Naive B cell (primary cell): Measurements from ENCODE around the gene CCDC71L. TPM values are rescaled to one million over a fixed set of nuclear protein-coding genes. Genes with fewer than 3 reads are reported as not detected.
"Not testable (repeated sequence)": the region's sequence is repeated elsewhere in the genome, so short reads cannot be mapped to it uniquely, and the experiment has no call there.

ENCODE experiments used
- ATAC-seq, 2 donors: fragments of 150-1000 bp; cut with Tn5 transposase; 2 replicates each; pipeline ENCODE4 v1.10.0; 2021; ENCODE audit warnings: low read depth in 2 of 2, mild to moderate bottlenecking in 2 of 2, moderate library complexity in 2 of 2
- DNase-seq: peaks from one replicate; pipeline ENCODE4 v3.0.0; 2022
- H3K27ac Mint-ChIP-seq, 6 donors: one replicate each; pipeline ENCODE4 v1.8.0; 2020 to 2022; ENCODE audit warnings: mild to moderate bottlenecking in 6 of 6, mixed read lengths in 6 of 6, moderate library complexity in 5 of 6, inconsistent platforms in 2 of 6
- H3K27me3 Mint-ChIP-seq, 3 donors: one replicate each; pipeline ENCODE4 v1.8.0; 2021 to 2022; ENCODE audit warnings: mixed read lengths in 3 of 3, mild to moderate bottlenecking in 1 of 3
- H3K36me3 Mint-ChIP-seq, 2 donors: one replicate each; pipeline ENCODE4 v1.8.0; 2020 to 2022; ENCODE audit warnings: mixed read lengths in 2 of 2, inconsistent platforms in 1 of 2, mild to moderate bottlenecking in 1 of 2
- H3K4me1 Mint-ChIP-seq, 3 donors: one replicate each; pipeline ENCODE4 v1.8.0; 2020 to 2022; ENCODE audit warnings: mixed read lengths in 3 of 3, inconsistent platforms in 1 of 3, mild to moderate bottlenecking in 1 of 3, moderate library complexity in 1 of 3
- H3K4me3 Mint-ChIP-seq, 8 donors: one replicate each; pipeline ENCODE4 v1.8.0; 2020 to 2022; ENCODE audit warnings: mild to moderate bottlenecking in 8 of 8, mixed read lengths in 8 of 8, moderate library complexity in 8 of 8, inconsistent platforms in 2 of 8
- H3K9me3 Mint-ChIP-seq, 7 donors: one replicate each; pipeline ENCODE4 v1.8.0; 2020 to 2022; ENCODE audit warnings: mixed read lengths in 7 of 7, mild to moderate bottlenecking in 5 of 7, inconsistent platforms in 2 of 7, moderate library complexity in 1 of 7
- polyA plus RNA-seq, 6 donors: library from polyadenylated mRNA; unstranded; fragments of 300-500 nt; fragmentation: Illumina TruSeq; gene quantifications; one replicate each; pipeline ENCODE4 v1.2.3, GENCODE V29; 2021; ENCODE audit warnings: low read depth in 6 of 6

Gene CCDC71L
- polyA plus RNA-seq, 6 donors from 2014 or later, result 6.9 to 11.1 (median 8.8) TPM

GRCh38 chr7:106671930-106672329, 11.0 kb upstream of the CCDC71L start:
- not testable (repeated sequence) for H3K27me3 Mint-ChIP-seq

DNA sequence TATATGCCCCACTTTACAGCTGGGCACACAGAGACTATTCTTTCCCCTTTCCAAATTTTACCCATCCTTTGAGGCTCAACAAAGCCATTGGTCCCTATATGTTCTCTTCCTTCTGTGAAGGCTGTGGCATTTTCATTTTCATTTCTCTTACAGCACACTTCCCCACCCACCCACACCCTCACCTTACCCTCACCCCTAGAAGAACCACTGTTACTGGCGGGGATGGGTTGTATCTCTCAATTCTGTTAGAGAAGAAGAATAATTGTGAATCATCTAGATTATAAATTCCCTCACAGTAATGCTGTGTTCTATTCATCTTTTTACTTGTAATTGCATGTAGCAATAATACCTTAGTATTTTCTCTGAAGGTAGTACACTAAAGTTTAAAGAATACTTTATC, 10.2 kb upstream of the CCDC71L start:
- ATAC-seq (no peak), DNase-seq (no peak)
- Mint-ChIP-seq H3K27ac (no peak overlapping the region), H3K4me1 (no peaks in the 10 kb centered on the region), H3K36me3 (no peaks in the 10 kb centered on the region), H3K27me3 (no peaks in the 10 kb centered on the region), H3K4me3 (no peak overlapping the region), H3K9me3 (peaks cover 0 to 2% (median 0%) of the 10 kb centered on the region in 7 donors)

More at GRCh38 chr7:106671930-106672329, 11.0 kb upstream of the CCDC71L start:
- H3K36me3 Mint-ChIP-seq, DNase-seq, H3K27ac Mint-ChIP-seq, H3K9me3 Mint-ChIP-seq, H3K4me1 Mint-ChIP-seq, H3K4me3 Mint-ChIP-seq, ATAC-seq: not testable (repeated sequence)

GRCh38 chr7:106668861-106669524, 8.0 kb upstream of the CCDC71L start:
- DNase-seq, result no peak
- Mint-ChIP-seq H3K36me3 (no peaks in the 10 kb centered on the region), H3K27me3 (no peaks in the 10 kb centered on the region), H3K4me3 (no peak overlapping the region), H3K27ac (no peak overlapping the region), H3K9me3 (peaks cover 0 to 5% (median 0%) of the 10 kb centered on the region in 7 donors), H3K4me1 (no peaks in the 10 kb centered on the region)
- no peak for ATAC-seq

DNA sequence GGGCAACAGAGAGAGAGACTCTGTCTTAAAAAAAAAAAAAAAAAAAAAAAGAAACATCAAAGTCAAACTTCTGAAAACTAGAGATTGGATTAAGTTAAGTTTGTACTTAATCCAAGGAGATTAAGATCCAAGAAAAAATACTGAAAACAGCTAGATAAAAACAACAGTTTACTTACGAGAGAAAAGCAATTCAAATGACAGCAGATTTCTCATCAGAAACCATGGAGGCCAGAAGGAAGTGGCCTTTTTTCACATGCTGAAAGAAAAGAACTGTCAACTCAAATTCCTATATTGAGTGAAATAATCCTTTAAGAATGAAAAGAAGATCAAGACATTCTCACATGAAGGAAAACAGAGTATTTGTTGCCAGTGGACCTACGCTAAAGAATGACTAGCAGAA, 5.4 kb upstream of the CCDC71L start:
- no peak for ATAC-seq
- DNase-seq, result no peak
- no peak overlapping the region for H3K27ac Mint-ChIP-seq
- no peak overlapping the region for H3K4me3 Mint-ChIP-seq
- no peaks in the 10 kb centered on the region for H3K27me3 Mint-ChIP-seq
- no peaks in the 10 kb centered on the region for H3K36me3 Mint-ChIP-seq
- H3K4me1 Mint-ChIP-seq, result peaks cover 0 to 2% (median 0%) of the 10 kb centered on the region in 3 donors
- H3K9me3 Mint-ChIP-seq, result peaks cover 0 to 5% (median 0%) of the 10 kb centered on the region in 7 donors

DNA sequence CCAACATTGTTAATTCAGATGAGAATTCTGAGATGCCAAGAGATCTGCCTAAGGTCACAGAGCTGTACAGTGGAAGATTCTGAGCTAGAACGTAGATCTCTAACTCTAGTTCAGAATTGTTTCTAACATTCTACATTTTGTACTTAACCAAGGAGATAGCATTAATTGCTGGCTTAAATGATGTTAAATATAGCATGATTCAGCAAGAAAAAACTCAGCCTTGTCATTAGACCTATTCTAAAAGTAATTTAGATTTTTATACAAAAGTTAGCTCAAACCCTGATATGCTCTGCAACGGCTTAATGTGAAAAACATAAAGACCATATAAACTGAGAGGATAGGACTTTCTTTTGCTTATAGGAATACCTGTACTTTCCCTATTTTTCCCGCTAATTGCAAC, 3.4 kb upstream of the CCDC71L start:
- no peaks in the 10 kb centered on the region for H3K27me3 Mint-ChIP-seq
- H3K9me3 Mint-ChIP-seq, result peaks cover 0 to 5% (median 2%) of the 10 kb centered on the region in 7 donors
- H3K36me3 Mint-ChIP-seq, result no peaks in the 10 kb centered on the region
- peak overlapping the region in 1 of 6 donors; percentile 43 for H3K27ac Mint-ChIP-seq
- no peak overlapping the region for H3K4me3 Mint-ChIP-seq
- peaks cover 7 to 10% (median 8%) of the 10 kb centered on the region in 3 donors for H3K4me1 Mint-ChIP-seq
- DNase-seq (no peak), ATAC-seq (no peak)

DNA sequence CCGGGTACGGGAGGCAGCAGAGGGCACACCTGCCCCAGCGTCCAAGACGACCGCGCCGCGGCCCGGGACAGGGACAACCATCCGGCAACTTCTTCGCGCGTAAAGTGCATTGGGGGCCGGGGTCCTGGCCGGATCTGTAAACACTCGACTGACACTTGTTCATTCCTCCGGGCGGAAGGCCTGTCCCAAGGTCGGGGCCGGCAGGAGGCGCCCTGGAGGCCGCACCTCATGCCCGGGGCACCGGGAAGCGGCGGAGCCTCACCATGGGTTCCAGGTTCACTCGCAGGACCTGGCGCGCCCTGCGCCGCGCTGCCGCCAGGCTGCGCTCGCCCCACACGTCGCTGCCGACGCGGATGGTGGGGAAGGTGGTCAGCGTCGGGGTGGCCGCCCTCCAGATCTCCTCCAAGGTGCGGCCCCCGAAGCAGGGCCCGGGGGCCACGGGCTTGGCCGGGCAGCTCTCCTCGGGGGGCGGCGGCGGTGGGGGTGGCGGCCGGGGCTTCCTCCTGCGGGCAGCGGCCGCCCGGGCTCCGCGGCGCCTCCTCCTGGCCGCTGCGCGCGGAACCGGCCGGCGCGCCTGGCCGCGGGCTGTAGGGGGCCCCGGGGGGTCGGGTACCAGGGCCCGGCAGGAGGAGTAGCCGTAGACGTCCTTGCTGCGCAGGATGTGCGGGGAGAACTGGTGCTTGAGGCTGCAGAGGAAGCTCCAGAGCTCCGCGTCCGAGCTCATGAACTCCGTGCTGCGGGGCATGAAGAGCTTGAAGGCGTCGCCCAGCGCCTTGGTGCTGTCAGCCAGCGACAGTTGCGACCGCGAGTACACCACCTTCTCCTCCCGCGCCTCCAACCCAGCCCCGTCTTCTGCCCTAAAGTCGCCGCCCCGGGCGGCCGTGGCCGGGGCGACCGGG, 746 bp downstream of the CCDC71L start:
- Mint-ChIP-seq H3K9me3 (peaks cover 0 to 4% (median 0%) of the 10 kb centered on the region in 7 donors), H3K4me3 (peak overlapping the region; percentile 82 to 98 (median 94)), H3K4me1 (peaks cover 15 to 25% (median 22%) of the 10 kb centered on the region in 3 donors), H3K27ac (peak overlapping the region; percentile 73 to 96 (median 90)), H3K36me3 (no peaks in the 10 kb centered on the region), H3K27me3 (no peaks in the 10 kb centered on the region)
- peak; percentile 56 to 58 for ATAC-seq
- DNase-seq, result peak; percentile 79

GRCh38 chr7:106659166-106659962, 1.6 kb downstream of the CCDC71L start:
- no peak for ATAC-seq
- peaks cover 15 to 25% (median 22%) of the 10 kb centered on the region in 3 donors for H3K4me1 Mint-ChIP-seq
- no peak for DNase-seq
- H3K4me3 Mint-ChIP-seq, result peak overlapping the region; percentile 81 to 93 (median 86)
- no peaks in the 10 kb centered on the region for H3K27me3 Mint-ChIP-seq
- H3K36me3 Mint-ChIP-seq, result no peaks in the 10 kb centered on the region
- H3K27ac Mint-ChIP-seq, result peak overlapping the region; percentile 21 to 90 (median 89)
- peaks cover 0 to 4% (median 0%) of the 10 kb centered on the region in 7 donors for H3K9me3 Mint-ChIP-seq

DNA sequence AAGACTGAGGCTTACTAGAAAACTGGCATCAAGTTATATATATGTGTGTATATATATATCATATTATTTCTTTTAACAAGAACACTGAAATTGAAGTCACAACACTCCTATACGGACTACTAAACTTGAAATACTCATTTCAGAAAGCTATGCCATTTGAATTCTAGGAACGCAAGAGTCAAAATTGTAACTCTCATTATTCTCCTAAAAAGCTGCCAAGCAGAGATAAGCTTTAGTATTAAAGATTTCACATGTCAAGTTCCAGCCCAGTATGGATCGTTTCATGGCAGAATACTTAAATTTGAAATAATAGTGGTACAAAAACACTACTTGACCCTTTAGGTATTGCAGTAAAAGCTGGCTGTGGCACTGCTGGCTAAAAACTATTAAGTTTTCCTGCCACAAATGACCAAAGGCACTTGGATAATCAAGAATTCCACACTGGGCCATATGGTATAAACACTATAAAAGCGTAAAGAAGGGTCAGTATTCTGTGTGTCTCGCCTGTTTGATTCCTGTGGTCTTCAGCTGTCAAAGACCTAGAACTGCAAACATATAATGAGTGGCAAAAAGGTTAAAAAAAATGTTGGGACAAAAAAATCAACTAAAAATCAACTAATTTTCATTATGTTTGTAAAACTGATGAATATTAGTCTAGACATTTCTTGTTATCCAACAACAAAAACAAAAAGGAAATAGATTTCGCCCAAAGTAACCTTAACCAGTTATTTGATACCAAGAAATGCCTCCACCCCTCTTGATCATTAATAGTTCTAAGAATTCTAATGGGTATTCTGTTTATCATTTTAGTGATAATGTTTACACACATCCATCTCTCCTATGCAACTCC, 2.4 kb downstream of the CCDC71L start:
- Mint-ChIP-seq H3K4me3 (peak overlapping the region in 5 of 8 donors; percentile 5 to 88 (median 52)), H3K36me3 (no peaks in the 10 kb centered on the region), H3K27ac (peak overlapping the region in 1 of 6 donors; percentile 89), H3K4me1 (peaks cover 15 to 25% (median 22%) of the 10 kb centered on the region in 3 donors), H3K9me3 (peaks cover 0 to 4% (median 0%) of the 10 kb centered on the region in 7 donors), H3K27me3 (no peaks in the 10 kb centered on the region)
- ATAC-seq (no peak), DNase-seq (no peak)

DNA sequence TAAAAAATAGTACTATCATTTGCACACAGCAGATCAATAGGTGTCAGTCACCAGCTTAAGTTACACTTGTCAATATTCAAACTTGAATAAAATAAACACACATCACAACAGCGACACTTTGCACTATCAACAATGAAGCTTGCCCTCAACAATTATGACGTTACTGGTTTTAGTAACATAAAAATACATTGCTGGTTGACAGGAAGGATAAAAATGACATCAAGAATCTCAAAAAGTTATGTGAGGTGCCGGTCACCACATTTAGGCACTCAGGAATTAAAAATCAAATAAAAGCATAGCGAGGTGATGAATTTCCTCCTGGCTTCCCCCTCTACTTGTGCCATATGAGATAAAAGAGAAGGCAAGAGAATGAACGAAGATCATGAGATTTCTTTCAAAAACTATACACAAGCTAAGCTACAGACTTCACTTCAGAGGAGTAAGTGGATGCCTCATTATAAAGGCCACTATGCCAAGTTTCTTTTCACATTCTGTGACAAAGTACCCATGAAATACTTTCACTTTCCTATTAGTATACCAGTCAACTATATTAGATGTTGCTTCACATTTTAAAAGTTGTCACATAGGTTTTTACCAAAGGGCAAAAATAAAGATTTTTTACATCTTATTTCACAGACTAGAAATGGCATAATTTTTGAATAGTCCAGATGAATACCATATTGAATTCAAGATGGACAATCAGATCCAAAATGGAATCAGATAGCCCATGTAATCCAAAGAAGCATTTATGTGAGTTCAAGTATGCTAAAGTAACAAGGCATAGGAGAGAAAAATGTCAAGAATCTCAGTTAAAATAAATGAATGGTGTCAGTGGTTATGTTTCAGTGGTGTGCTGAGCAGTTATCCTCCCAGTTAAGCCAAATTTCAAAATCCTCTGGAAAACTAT, 3.6 kb downstream of the CCDC71L start:
- DNase-seq, result no peak
- peak overlapping the region in 5 of 8 donors; percentile 12 to 83 (median 22) for H3K4me3 Mint-ChIP-seq
- H3K4me1 Mint-ChIP-seq, result peaks cover 15 to 25% (median 22%) of the 10 kb centered on the region in 3 donors
- no peak for ATAC-seq
- H3K36me3 Mint-ChIP-seq, result no peaks in the 10 kb centered on the region
- no peaks in the 10 kb centered on the region for H3K27me3 Mint-ChIP-seq
- peak overlapping the region in 1 of 6 donors; percentile 36 for H3K27ac Mint-ChIP-seq
- peaks cover 0 to 4% (median 0%) of the 10 kb centered on the region in 7 donors for H3K9me3 Mint-ChIP-seq

DNA sequence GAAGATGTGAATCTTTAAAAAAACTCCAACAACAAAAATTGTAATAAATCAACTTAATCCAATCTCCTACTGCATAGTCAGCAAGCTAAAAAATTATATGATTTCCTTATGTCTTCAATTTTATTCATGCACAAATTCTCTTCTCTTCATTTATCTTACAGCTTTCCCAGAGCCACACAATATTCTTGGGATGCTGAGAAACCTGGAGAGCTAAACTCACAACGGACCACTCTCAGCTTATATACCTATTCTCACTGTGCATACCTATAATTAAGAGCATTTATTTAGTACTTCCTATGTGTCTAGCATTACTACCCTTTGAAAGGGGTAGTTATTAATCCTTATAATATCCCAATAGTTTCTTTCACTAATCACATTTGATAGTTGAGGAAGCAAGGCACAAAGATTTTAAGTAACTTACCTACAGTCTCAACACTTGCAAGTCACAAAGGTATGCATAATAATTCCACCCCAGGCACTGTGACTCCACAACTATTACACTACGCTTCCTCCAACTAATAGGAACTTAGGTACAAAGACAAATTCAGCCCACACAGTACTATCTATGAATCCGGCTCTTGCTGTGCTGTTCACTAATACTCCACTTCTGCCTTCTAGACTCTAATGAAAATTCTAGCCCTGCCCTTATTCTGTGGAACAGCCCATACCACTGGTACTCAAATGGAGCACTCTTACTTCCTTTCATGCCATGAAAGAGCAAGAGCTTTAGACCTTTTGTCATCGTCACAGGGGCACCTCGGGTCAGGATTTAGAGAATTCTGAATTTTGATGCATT, 5.1 kb downstream of the CCDC71L start:
- peak overlapping the region in 2 of 6 donors; percentile 20 to 84 for H3K27ac Mint-ChIP-seq
- no peak for ATAC-seq
- no peaks in the 10 kb centered on the region for H3K36me3 Mint-ChIP-seq
- H3K9me3 Mint-ChIP-seq, result no peaks in the 10 kb centered on the region
- no peak for DNase-seq
- peaks cover 11 to 22% (median 19%) of the 10 kb centered on the region in 3 donors for H3K4me1 Mint-ChIP-seq
- H3K27me3 Mint-ChIP-seq, result no peaks in the 10 kb centered on the region
- no peak overlapping the region for H3K4me3 Mint-ChIP-seq

- Mint-ChIP-seq H3K27ac (no peak overlapping the region), H3K4me1 (peaks cover 8 to 10% (median 10%) of the 10 kb centered on the region in 3 donors), H3K36me3 (no peaks in the 10 kb centered on the region), H3K4me3 (no peak overlapping the region), H3K27me3 (peaks cover 0 to 12% (median 10%) of the 10 kb centered on the region in 3 donors), H3K9me3 (peaks cover 0 to 3% (median 0%) of the 10 kb centered on the region in 7 donors)
- ATAC-seq (no peak), DNase-seq (no peak)
These were observed 7.5 kb downstream of the CCDC71L start for GRCh38 chr7:106653488-106653887.
